ENCODE data around the gene HOXD1. TPM values are rescaled to one million over a fixed set of nuclear protein-coding genes. Genes with fewer than 3 reads are reported as not detected.

Gene HOXD1
- total RNA-seq, 1 experiment from 2014 or later: 0.18 TPM

- H3K36me3 ChIP-seq (ENCODE audit: control insufficient read depth, insufficient read depth, low read length): no peaks in the 10 kb centered on the region
- no peaks in the 10 kb centered on the region for H3K4me1 ChIP-seq (ENCODE audit: control insufficient read depth, insufficient read depth, low read length)
- CTCF ChIA-PET: no interaction called here
- ATAC-seq (no peak), DNase-seq (ENCODE audit: low read depth, low spot score) (no peak)
- H3K27me3 ChIP-seq (ENCODE audit: control insufficient read depth, insufficient read depth, low read length): peaks cover 11% of the 10 kb centered on the region
- no TSS peak for BruUV-seq (replicated peaks)
- in situ Hi-C loops (cut with HindIII; ENCODE audit: low pct_unique_long_range_greater_than_20kb, low sequenced_read_pairs): no loop called here
- no peaks in the 10 kb centered on the region for H3K9me3 ChIP-seq (ENCODE audit: control insufficient read depth, insufficient read depth, low read depth, low read length)
- H3K4me3 ChIP-seq (ENCODE audit: low read depth in 2 of 2, low read length in 2 of 2): no peak overlapping the region
- no peak overlapping the region for H3K27ac ChIP-seq (ENCODE audit: low read length)
- intact Hi-C loops (cut with micrococcal nuclease; ENCODE audit: unreplicated experiment): no loop called here
- POLR2A ChIA-PET: no interaction called here
- TF ChIP-seq REST (IDR thresholded peaks at IDR 0.05; ENCODE audit: insufficient read depth in 1 of 2, low read depth in 2 of 2, low read length in 1 of 2) (no peak), SIN3A (IDR thresholded peaks at IDR 0.05; ENCODE audit: borderline replicate concordance, insufficient read depth, low read depth, low read length) (no peak), TCF7L2 (IDR thresholded peaks at IDR 0.05; ENCODE audit: low read depth, low read length) (no peak), CTCF (IDR thresholded peaks at IDR 0.05) (no peak), POLR2AphosphoS5 (IDR thresholded peaks at IDR 0.05; ENCODE audit: low read depth, low read length) (no peak)
Observed at GRCh38 chr2:176227874-176228273, 39.4 kb downstream of the HOXD1 start.

- ChIA-PET POLR2A (no interaction called here), CTCF (no interaction called here)
Observed at GRCh38 chr2:176234156-176234555, 45.7 kb downstream of the HOXD1 start.

More at GRCh38 chr2:176234156-176234555, 45.7 kb downstream of the HOXD1 start:
- no peak overlapping the region for H3K27ac ChIP-seq (ENCODE audit: low read length)
- H3K36me3 ChIP-seq (ENCODE audit: control insufficient read depth, insufficient read depth, low read length): no peaks in the 10 kb centered on the region
- no TSS peak for BruUV-seq (replicated peaks)
- intact Hi-C loops (cut with micrococcal nuclease; ENCODE audit: unreplicated experiment): no loop called here
- H3K4me1 ChIP-seq (ENCODE audit: control insufficient read depth, insufficient read depth, low read length): no peaks in the 10 kb centered on the region
- in situ Hi-C loops (cut with HindIII; ENCODE audit: low pct_unique_long_range_greater_than_20kb, low sequenced_read_pairs): no loop called here
- ATAC-seq (no peak), DNase-seq (ENCODE audit: low read depth, low spot score) (no peak)
- H3K27me3 ChIP-seq (ENCODE audit: control insufficient read depth, insufficient read depth, low read length): 0 out of 2 replicates have a peak, but pooled peaks cover 3% of the 10 kb centered on the region
- no peak overlapping the region for H3K4me3 ChIP-seq (ENCODE audit: low read depth in 2 of 2, low read length in 2 of 2)
- no peaks in the 10 kb centered on the region for H3K9me3 ChIP-seq (ENCODE audit: control insufficient read depth, insufficient read depth, low read depth, low read length)
- TF ChIP-seq REST (IDR thresholded peaks at IDR 0.05; ENCODE audit: insufficient read depth in 1 of 2, low read depth in 2 of 2, low read length in 1 of 2): no peak
- TF ChIP-seq TCF7L2 (IDR thresholded peaks at IDR 0.05; ENCODE audit: low read depth, low read length): no peak
- no peak for TF ChIP-seq SIN3A (IDR thresholded peaks at IDR 0.05; ENCODE audit: borderline replicate concordance, insufficient read depth, low read depth, low read length)
- no peak for TF ChIP-seq CTCF (IDR thresholded peaks at IDR 0.05)
- no peak for TF ChIP-seq POLR2AphosphoS5 (IDR thresholded peaks at IDR 0.05; ENCODE audit: low read depth, low read length)
